Right kidney (tissue), 1 donor: ENCODE measurements around the gene ARL4A.
A peak's percentile ranks its signal among the peaks of the same experiment; 100 is the strongest.
"Not testable (repeated sequence)": the region's sequence is repeated elsewhere in the genome, so short reads cannot be mapped to it uniquely, and the experiment has no call there.

Experiments used
- DNase-seq: peaks from one replicate; pipeline ENCODE4 v3.0.0-alpha.2; 2016

Gene ARL4A

GRCh38 chr7:12660986-12661385 is 26.4 kb upstream of the ARL4A start:
- DNase-seq: not testable (repeated sequence)

GRCh38 chr7:12661581-12661980 is 25.9 kb upstream of the ARL4A start:
- DNase-seq: no peak

- DNase-seq: no peak
Measured at GRCh38 chr7:12670000-12670729, 17.3 kb upstream of the ARL4A start.

DNA sequence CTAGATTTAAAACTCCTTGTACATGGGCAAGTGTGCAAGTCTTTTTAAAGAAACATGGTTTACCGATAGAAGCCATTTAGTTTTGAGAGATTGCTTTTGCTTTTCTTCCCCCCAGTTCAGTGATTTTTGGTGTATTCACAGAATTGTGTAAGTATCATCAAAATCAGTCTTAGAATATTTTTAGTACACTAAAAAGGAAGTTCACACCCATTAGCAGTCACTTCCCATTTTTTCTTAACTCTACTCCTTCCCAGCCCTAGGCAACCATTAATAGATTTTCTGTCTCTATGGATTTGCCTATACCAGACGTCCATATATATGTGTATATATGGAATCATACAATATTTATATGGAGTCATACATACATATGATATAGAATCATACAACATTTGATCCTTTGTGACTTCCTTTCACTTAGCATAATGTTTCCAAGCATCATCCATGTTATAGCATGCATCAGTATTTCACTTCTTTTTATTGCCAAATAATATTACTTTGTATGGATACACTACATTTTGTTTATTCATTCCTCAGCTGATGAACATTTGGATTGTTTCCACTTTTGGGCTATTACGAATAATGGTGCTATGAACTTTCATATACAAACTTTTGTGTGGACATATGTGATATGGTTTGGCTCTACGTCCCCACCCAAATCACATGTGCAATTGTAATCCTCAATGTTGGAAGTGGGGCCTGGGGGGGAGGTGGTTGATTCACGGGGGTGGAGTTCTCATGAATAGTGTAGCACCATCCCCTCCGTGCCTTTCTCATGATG is 16.5 kb upstream of the ARL4A start:
- no peak for DNase-seq

DNA sequence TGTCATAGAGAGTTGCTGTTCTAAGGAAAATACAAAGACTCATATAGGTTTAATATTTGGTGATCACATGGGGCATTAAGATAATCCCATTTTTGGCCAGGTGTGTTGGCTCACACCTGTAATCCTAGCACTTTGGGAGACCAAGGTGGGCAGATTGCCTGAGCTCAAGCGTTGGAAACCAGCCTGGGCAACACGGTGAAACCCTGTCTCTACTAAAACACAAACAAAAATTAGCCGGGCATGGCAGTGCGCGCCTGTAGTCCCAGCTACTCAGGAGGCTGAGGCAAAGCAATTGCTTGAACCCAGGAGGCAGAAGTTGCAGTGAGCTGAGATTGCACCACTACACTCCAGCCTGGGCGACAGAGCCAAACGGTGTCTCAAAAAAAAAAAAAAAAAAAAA is 14.0 kb upstream of the ARL4A start:
- DNase-seq: not testable (repeated sequence)

GRCh38 chr7:12674053-12674452 is 13.4 kb upstream of the ARL4A start:
- no peak for DNase-seq

- DNase-seq: no peak
Measured at GRCh38 chr7:12674861-12675260, 12.6 kb upstream of the ARL4A start.

GRCh38 chr7:12683678-12684585 is 3.5 kb upstream of the ARL4A start:
- DNase-seq: peak; percentile 4

DNA sequence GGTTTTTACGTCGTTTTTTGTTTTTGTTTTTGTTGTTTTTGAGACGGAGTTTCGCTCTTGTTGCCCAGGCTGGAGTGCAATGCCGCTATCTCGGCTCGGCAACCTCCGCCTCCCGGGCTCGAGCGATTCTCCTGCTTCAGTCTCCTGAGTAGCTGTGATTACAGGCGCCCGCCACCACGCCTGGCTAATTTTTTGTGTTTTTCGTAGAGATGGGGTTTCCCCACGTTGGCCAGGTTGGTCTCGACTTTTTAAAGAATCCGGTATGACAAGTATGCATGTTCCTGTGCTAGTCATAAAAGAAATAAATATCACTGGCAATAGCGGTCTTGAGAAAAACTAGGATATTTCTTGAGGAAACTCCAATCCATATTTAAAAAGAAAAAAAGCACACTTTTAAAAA is 2.7 kb upstream of the ARL4A start:
- no peak for DNase-seq

- peak; percentile 17 for DNase-seq
Measured at GRCh38 chr7:12685550-12685949, 1.9 kb upstream of the ARL4A start.

- DNase-seq: no peak
Measured at GRCh38 chr7:12686234-12686890, 1.1 kb upstream of the ARL4A start.

- DNase-seq: no peak
Measured at GRCh38 chr7:12687718-12688171, 312 bp downstream of the ARL4A start.

DNA sequence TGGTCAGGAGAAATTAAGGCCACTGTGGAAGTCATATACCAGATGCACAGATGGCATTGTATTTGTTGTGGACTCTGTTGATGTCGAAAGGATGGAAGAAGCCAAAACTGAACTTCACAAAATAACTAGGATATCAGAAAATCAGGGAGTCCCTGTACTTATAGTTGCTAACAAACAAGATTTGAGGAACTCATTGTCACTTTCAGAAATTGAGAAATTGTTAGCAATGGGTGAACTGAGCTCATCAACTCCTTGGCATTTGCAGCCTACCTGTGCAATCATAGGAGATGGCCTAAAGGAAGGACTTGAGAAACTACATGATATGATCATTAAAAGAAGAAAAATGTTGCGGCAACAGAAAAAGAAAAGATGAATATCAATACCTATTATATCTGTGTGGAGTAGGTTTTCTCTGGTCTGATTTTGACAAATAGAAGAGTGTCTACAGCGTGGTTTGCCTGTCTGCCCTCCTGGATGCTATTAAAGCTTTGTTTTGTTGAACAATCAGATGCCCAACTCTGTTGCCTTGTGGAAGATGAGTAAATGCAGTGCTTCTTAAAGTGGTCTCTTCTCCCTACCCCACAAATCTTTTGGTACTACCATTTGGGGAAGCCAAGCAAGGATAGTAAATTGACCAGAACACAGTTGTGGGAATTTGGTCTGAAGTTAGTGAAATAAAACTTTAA is 1.2 kb downstream of the ARL4A start:
- DNase-seq: not testable (repeated sequence)

- no peak for DNase-seq
Measured at GRCh38 chr7:12689451-12689850, 2.0 kb downstream of the ARL4A start.

DNA sequence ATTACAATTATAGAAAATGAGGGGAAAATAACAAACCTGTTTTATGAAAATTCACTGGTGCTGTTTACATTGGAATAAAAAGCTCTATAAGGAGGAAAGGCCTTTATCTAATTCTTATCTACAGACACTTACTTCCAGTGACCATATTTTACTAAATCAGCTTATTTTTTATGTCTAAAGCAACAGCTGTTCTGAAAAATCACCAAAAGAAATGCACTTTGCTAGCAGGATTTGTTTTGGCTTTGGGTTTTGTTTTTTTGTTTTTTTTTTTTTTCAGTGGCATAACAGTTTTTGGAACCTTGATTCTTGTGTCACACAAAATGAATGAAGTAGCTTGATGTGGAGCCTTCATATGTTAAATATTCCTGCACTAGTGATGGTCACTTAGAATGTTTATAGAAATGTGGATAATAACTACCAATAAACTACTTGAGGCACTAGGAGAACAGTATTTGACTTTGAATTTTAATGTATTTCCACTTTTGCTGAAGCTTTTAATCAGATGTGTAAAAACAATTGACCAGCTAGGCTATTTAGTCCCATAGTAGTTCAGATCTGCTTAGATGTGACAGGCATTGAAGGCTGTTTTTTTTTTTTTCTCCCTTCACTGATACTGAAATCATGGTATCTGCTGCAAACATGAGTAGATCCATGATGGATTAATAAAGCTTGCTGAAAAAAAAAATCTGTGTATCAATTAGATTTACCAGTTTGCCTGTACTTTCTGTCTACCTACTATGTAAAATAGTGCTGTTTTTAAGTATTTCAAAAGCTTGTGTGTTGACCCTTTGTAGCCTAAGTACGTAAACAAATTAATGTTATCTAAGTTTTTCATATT is 2.8 kb downstream of the ARL4A start:
- DNase-seq: no peak

GRCh38 chr7:12691388-12691787 is 4.0 kb downstream of the ARL4A start:
- not testable (repeated sequence) for DNase-seq

DNA sequence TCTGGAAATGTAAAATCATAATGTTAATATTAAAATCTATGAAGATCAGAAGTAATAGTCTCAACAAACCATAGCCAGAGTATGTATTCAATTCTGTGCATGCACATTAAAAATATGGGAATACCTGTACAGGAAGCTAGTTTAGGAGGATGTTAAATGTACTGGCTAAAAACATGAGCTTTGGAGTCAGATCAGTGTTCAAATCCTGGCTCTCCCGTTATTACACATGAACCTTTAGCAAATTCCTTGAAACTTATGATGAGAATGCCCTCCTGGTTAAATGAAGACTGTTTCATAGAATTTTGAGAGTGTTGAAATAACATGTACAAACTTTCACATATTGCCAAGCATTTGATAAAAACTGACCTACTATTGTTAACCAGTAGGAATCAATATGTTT is 4.6 kb downstream of the ARL4A start:
- DNase-seq: no peak

- DNase-seq: no peak
Measured at GRCh38 chr7:12692479-12693259, 5.2 kb downstream of the ARL4A start.

DNA sequence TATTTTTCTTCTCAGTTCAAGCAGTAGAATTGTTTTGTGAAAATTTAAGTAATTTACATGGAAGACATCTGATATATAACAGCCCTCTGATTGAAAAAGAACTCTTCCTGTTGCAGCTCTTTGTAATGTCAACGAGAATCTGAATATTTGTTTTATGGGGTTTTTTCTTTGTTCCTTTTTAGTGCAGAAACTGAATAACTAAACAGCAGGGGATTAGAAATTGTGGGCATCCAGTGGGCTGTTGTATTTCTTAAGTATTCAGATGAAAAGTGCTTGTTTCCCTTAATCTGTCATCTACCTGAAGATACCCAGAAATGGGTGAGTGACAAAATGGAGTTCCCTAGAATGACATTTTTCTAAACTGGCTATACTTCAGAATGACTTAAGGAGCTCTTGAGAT is 7.4 kb downstream of the ARL4A start:
- DNase-seq: no peak

DNA sequence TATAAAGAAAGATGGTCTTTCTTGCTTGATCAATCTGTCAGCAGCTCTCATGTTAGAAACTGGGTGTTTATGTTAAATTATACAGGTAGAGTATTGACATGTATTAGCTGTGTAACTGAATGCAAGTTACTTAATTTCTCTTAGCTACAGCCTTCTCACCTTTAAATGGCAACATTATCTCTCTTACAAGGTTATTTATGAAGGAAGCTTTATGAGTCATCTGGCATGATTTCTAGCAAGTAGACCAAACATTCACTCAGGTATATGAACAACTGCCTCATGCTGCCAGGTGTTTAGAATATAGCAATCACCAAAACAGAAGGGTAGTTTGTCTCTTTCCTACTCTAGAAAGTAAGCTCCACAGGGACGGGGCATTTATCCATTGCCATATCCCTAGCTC is 8.5 kb downstream of the ARL4A start:
- no peak for DNase-seq
